Mesendoderm (in vitro differentiated cells): ENCODE measurements around the gene TEX35.

Experiments used
- DNase-seq: peaks from one replicate; pipeline ENCODE4 v3.0.0; 2013
- H2AK5ac ChIP-seq: 2 replicates; pipeline ENCODE4 v1.6.1; 2013; ENCODE audit warnings: low read length, inconsistent platforms
- H2BK120ac ChIP-seq: 2 replicates; pipeline ENCODE4 v1.6.1; 2013; ENCODE audit warnings: low read depth, mild to moderate bottlenecking, low read length, moderate library complexity, mixed read lengths
- H2BK15ac ChIP-seq: replicated peaks from 2 replicates; pipeline ENCODE4 v1.6.1; 2013; ENCODE audit warnings: low read depth, mild to moderate bottlenecking, moderate library complexity
- H2BK5ac ChIP-seq: 2 replicates; pipeline ENCODE4 v1.6.1; 2013; ENCODE audit warnings: low read length, inconsistent platforms
- H3K18ac ChIP-seq: 2 replicates; pipeline ENCODE4 v1.6.1; 2013; ENCODE audit warnings: mild to moderate bottlenecking, low read length, mixed read lengths
- H3K23ac ChIP-seq: one replicate; pipeline ENCODE4 v1.6.1; 2013; ENCODE audit warnings: low read length
- H3K27ac ChIP-seq: 2 replicates; pipeline ENCODE4 v1.5.1; 2013; ENCODE audit warnings: low read depth, mild to moderate bottlenecking, inconsistent platforms, low read length, moderate library complexity
- H3K27me3 ChIP-seq: 2 replicates; pipeline ENCODE4 v1.6.1; 2013; ENCODE audit warnings: low read length, control low read depth, mild to moderate bottlenecking, inconsistent platforms; ENCODE audit not compliant: insufficient read depth, poor library complexity
- H3K36me3 ChIP-seq: 2 replicates; pipeline ENCODE4 v1.6.1; 2013; ENCODE audit warnings: low read length, inconsistent platforms; ENCODE audit not compliant: control insufficient read depth, insufficient read depth
- H3K4ac ChIP-seq: one replicate; pipeline ENCODE4 v1.6.1; 2013; ENCODE audit warnings: low read depth, mild to moderate bottlenecking, low read length, moderate library complexity
- H3K4me1 ChIP-seq: 2 replicates; pipeline ENCODE4 v1.6.1; 2013; ENCODE audit warnings: low read depth, low read length, inconsistent platforms; ENCODE audit not compliant: control insufficient read depth
- H3K4me2 ChIP-seq: 2 replicates; pipeline ENCODE4 v1.6.1; 2013; ENCODE audit warnings: low read length
- H3K4me3 ChIP-seq: 2 replicates; pipeline ENCODE4 v1.5.1; 2013; ENCODE audit warnings: mild to moderate bottlenecking, low read length
- H3K56ac ChIP-seq: one replicate; pipeline ENCODE4 v1.6.1; 2013; ENCODE audit warnings: low read length
- H3K79me1 ChIP-seq: 2 replicates; pipeline ENCODE4 v1.6.1; 2013; ENCODE audit warnings: low read length, inconsistent platforms
- H3K79me2 ChIP-seq: 2 replicates; pipeline ENCODE4 v1.6.1; 2013; ENCODE audit warnings: mild to moderate bottlenecking, low read length; ENCODE audit not compliant: control insufficient read depth, insufficient read depth
- H3K9ac ChIP-seq: 2 replicates; pipeline ENCODE4 v1.6.1; 2013; ENCODE audit warnings: low read length, inconsistent platforms
- H4K5ac ChIP-seq: one replicate; pipeline ENCODE4 v1.6.1; 2013; ENCODE audit warnings: low read length
- H4K8ac ChIP-seq: one replicate; pipeline ENCODE4 v1.6.1; 2013; ENCODE audit warnings: low read depth, mild to moderate bottlenecking, control low read depth, low read length, moderate library complexity
- WGBS: extraction: QIAGEN DNeasy Blood & Tissue Kit; methylation state at CpG from one replicate; pipeline ENCODE4 v1.1.7; 2013; ENCODE audit warnings: low lambda C conversion rate, missing lambda C conversion rate; ENCODE audit not compliant: insufficient coverage; ENCODE audit errors: extremely low coverage; 5-methylcytosine and 5-hydroxymethylcytosine counted together

The TEX35 gene

GRCh38 chr1:178490967-178491366 is 21.9 kb upstream of the TEX35 start:
- Histone ChIP-seq H3K79me2 (no peaks in the 10 kb centered on the region), H3K23ac (no peak overlapping the region), H2BK120ac (no peak overlapping the region), H3K36me3 (no peaks in the 10 kb centered on the region), H2BK15ac (no peak overlapping the region), H3K4me1 (no peaks in the 10 kb centered on the region), H4K5ac (no peak overlapping the region), H3K4me2 (no peak overlapping the region), H3K4me3 (no peak overlapping the region), H3K27me3 (no peaks in the 10 kb centered on the region), H3K9ac (no peak overlapping the region), H2BK5ac (no peak overlapping the region), H3K27ac (no peak overlapping the region), H4K8ac (no peak overlapping the region), H3K79me1 (no peaks in the 10 kb centered on the region), H3K4ac (no peak overlapping the region), H3K18ac (no peak overlapping the region), H2AK5ac (no peak overlapping the region), H3K56ac (no peak overlapping the region)
- no CpG with 5 or more reads among the region's 9 CpGs for WGBS
- no peak for DNase-seq

- no peak overlapping the region for H3K4me2 ChIP-seq
- no CpG with 5 or more reads among the region's 4 CpGs for WGBS
- no peaks in the 10 kb centered on the region for H3K4me1 ChIP-seq
- no peak overlapping the region for H2BK5ac ChIP-seq
- no peak overlapping the region for H3K18ac ChIP-seq
- no peaks in the 10 kb centered on the region for H3K27me3 ChIP-seq
- H3K79me1 ChIP-seq, result no peaks in the 10 kb centered on the region
- no peaks in the 10 kb centered on the region for H3K36me3 ChIP-seq
- no peak overlapping the region for H3K9ac ChIP-seq
- H4K8ac ChIP-seq, result no peak overlapping the region
- no peak overlapping the region for H3K23ac ChIP-seq
- no peak overlapping the region for H3K56ac ChIP-seq
- H3K4me3 ChIP-seq, result no peak overlapping the region
- H4K5ac ChIP-seq, result no peak overlapping the region
- DNase-seq, result no peak
- H2BK120ac ChIP-seq, result no peak overlapping the region
- H3K27ac ChIP-seq, result no peak overlapping the region
- H3K4ac ChIP-seq, result no peak overlapping the region
- H2AK5ac ChIP-seq, result no peak overlapping the region
- no peak overlapping the region for H2BK15ac ChIP-seq
- no peaks in the 10 kb centered on the region for H3K79me2 ChIP-seq
Measured at GRCh38 chr1:178491721-178492120, 21.2 kb upstream of the TEX35 start.

GRCh38 chr1:178492341-178492740 is 20.6 kb upstream of the TEX35 start:
- Histone ChIP-seq H3K27me3 (no peaks in the 10 kb centered on the region), H3K79me2 (no peaks in the 10 kb centered on the region), H3K4me1 (no peaks in the 10 kb centered on the region), H3K56ac (no peak overlapping the region), H3K36me3 (no peaks in the 10 kb centered on the region), H3K4ac (no peak overlapping the region), H2BK15ac (no peak overlapping the region), H2BK5ac (no peak overlapping the region), H4K8ac (no peak overlapping the region), H3K23ac (no peak overlapping the region), H2BK120ac (no peak overlapping the region), H2AK5ac (no peak overlapping the region), H3K4me3 (no peak overlapping the region), H3K18ac (no peak overlapping the region), H3K27ac (no peak overlapping the region), H3K4me2 (no peak overlapping the region), H4K5ac (no peak overlapping the region), H3K9ac (no peak overlapping the region), H3K79me1 (no peaks in the 10 kb centered on the region)
- DNase-seq, result no peak
- WGBS, result no CpG with 5 or more reads among the region's 11 CpGs

- H3K4me1 ChIP-seq, result no peaks in the 10 kb centered on the region
- no peaks in the 10 kb centered on the region for H3K36me3 ChIP-seq
- H3K4ac ChIP-seq, result no peak overlapping the region
- no peak overlapping the region for H3K4me3 ChIP-seq
- H3K56ac ChIP-seq, result no peak overlapping the region
- H3K79me2 ChIP-seq, result no peaks in the 10 kb centered on the region
- no peak overlapping the region for H3K4me2 ChIP-seq
- H3K27ac ChIP-seq, result no peak overlapping the region
- no peak overlapping the region for H2AK5ac ChIP-seq
- no peaks in the 10 kb centered on the region for H3K79me1 ChIP-seq
- no peak overlapping the region for H3K9ac ChIP-seq
- no peak overlapping the region for H3K23ac ChIP-seq
- H3K27me3 ChIP-seq, result no peaks in the 10 kb centered on the region
- H2BK15ac ChIP-seq, result no peak overlapping the region
- no peak overlapping the region for H3K18ac ChIP-seq
- no peak overlapping the region for H2BK120ac ChIP-seq
- no peak for DNase-seq
- WGBS, result no CpG with 5 or more reads among the region's 16 CpGs
- no peak overlapping the region for H4K8ac ChIP-seq
- H4K5ac ChIP-seq, result no peak overlapping the region
- no peak overlapping the region for H2BK5ac ChIP-seq
Measured at GRCh38 chr1:178493301-178493741, 19.6 kb upstream of the TEX35 start.

- H3K4ac ChIP-seq, result no peak overlapping the region
- no peak overlapping the region for H3K4me3 ChIP-seq
- H3K79me2 ChIP-seq, result no peaks in the 10 kb centered on the region
- no peak overlapping the region for H3K4me2 ChIP-seq
- H2BK5ac ChIP-seq, result no peak overlapping the region
- no peak overlapping the region for H2BK120ac ChIP-seq
- no peaks in the 10 kb centered on the region for H3K79me1 ChIP-seq
- no peak overlapping the region for H4K8ac ChIP-seq
- no peak for DNase-seq
- no peak overlapping the region for H4K5ac ChIP-seq
- no peak overlapping the region for H3K23ac ChIP-seq
- H3K9ac ChIP-seq, result no peak overlapping the region
- no peaks in the 10 kb centered on the region for H3K36me3 ChIP-seq
- H3K56ac ChIP-seq, result no peak overlapping the region
- H2AK5ac ChIP-seq, result no peak overlapping the region
- no CpG with 5 or more reads among the region's 13 CpGs for WGBS
- no peak overlapping the region for H3K27ac ChIP-seq
- H3K18ac ChIP-seq, result no peak overlapping the region
- no peak overlapping the region for H2BK15ac ChIP-seq
- H3K27me3 ChIP-seq, result no peaks in the 10 kb centered on the region
- no peaks in the 10 kb centered on the region for H3K4me1 ChIP-seq
Measured at GRCh38 chr1:178494569-178494971, 18.3 kb upstream of the TEX35 start.

GRCh38 chr1:178495158-178495557 is 17.8 kb upstream of the TEX35 start:
- WGBS, result no CpG with 5 or more reads among the region's 1 CpG

More at GRCh38 chr1:178495158-178495557, 17.8 kb upstream of the TEX35 start:
- Histone ChIP-seq H3K27ac (no peak overlapping the region), H4K5ac (no peak overlapping the region), H2AK5ac (no peak overlapping the region), H4K8ac (no peak overlapping the region), H3K56ac (no peak overlapping the region), H3K9ac (no peak overlapping the region), H3K18ac (no peak overlapping the region), H3K79me2 (no peaks in the 10 kb centered on the region), H3K27me3 (no peaks in the 10 kb centered on the region), H3K4ac (no peak overlapping the region), H3K4me1 (no peaks in the 10 kb centered on the region), H3K36me3 (no peaks in the 10 kb centered on the region), H2BK5ac (no peak overlapping the region), H2BK15ac (no peak overlapping the region), H3K79me1 (no peaks in the 10 kb centered on the region), H2BK120ac (no peak overlapping the region), H3K4me3 (no peak overlapping the region), H3K23ac (no peak overlapping the region), H3K4me2 (no peak overlapping the region)
- no peak for DNase-seq
